Measurements from ENCODE around the gene KCNK18. TPM values are rescaled to one million over a fixed set of nuclear protein-coding genes. Genes with fewer than 3 reads are reported as not detected.
A peak's percentile ranks its signal among the peaks of the same experiment; 100 is the strongest.

Gene KCNK18
- total and polyA plus RNA-seq, 10 of the 15 experiments (the other 5 are each of a cell fraction or from before 2014, with no cell fraction given) = not detected

DNA sequence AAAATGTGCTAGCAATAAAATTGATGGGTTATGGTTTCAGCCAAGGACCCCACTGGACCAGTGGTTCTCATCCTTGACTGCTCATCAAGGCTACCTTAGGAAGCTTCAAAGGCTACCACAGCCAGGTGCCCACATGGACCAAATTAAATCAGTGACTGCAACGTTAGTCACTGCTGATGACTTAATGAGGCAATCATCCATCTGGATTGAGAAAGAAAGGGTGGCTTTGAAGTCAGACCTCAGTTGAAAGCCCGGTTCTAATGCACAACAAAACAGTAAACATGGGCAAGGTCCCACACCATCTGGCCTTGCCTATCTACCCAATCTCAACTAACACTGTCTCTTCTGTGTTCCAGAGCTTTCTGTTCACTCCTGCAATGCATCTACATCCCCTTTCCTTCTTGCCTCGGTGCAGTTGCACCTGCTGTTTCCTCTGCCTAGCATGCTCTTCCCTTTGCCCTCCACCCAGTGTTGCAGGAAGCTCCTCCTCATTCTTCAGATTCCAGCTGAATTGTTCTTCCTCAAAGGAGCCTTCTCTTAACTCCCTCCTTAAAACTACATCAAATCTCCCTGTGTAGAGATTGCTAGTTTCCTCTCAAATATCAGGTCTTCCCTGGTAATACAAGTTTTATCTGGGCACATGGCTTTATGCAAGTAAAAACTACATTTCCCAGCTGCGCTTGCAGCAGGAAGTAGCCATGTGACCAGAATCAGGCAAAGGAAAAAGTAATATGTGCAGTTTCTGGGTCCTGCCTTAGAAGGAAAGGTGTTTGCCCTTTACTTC, 10.3 kb upstream of the KCNK18 start:
- Histone ChIP-seq H3K27me3 (replicated peaks in 1 of 2; ENCODE audit: control insufficient read depth in 2 of 2, insufficient read depth in 2 of 2, low read length in 1 of 2) (no peaks in the 10 kb centered on the region; a peak in 1 of 4 replicates), H3K4me1 (ENCODE audit: control insufficient read depth, insufficient read depth, low read length) (no peaks in the 10 kb centered on the region), H3K36me3 (ENCODE audit: control insufficient read depth in 2 of 2, insufficient read depth in 2 of 2, low read length in 1 of 2) (no peaks in the 10 kb centered on the region), H3K4me3 (no peak overlapping the region), H3K4me2 (ENCODE audit: control insufficient read depth, insufficient read depth) (no peak overlapping the region), H3K79me2 (ENCODE audit: control insufficient read depth, insufficient read depth, low read length) (no peaks in the 10 kb centered on the region), H3K9me3 (replicated peaks; ENCODE audit: control insufficient read depth, insufficient read depth, low read length) (no peaks in the 10 kb centered on the region), H2AFZ (ENCODE audit: control insufficient read depth, low read depth, low read length) (no peak overlapping the region), H3K9ac (ENCODE audit: control insufficient read depth, insufficient read depth, low read length) (no peak overlapping the region), H3K27ac (ENCODE audit: control insufficient read depth, insufficient read depth) (no peak overlapping the region), H4K20me1 (ENCODE audit: control insufficient read depth, insufficient read depth) (no peaks in the 10 kb centered on the region)
- WGBS (ENCODE audit: insufficient coverage, insufficient replicate concordance, low lambda C conversion rate, missing lambda C conversion rate) = 27% methylated on average over 4 of the region's 4 CpGs
- in situ Hi-C loops (cut with MboI) = no loop called here
- intact Hi-C loops (cut with micrococcal nuclease; ENCODE audit: unreplicated experiment) = no loop called here
- DNase-seq (ENCODE audit: low read depth, low spot score) (no peak), FAIRE-seq (no peak), ATAC-seq (no peak; the same call in 2 of the 3 replicates)
- CTCF ChIA-PET = interaction anchor here (1.2 to 2.7 kb wide), 4 partner anchors 9 to 226 kb away, joined by 3 to 9 read pairs (median 6); no protein-coding TSS in a partner anchor
- TF ChIP-seq EP300 (IDR thresholded peaks at IDR 0.05; ENCODE audit: borderline replicate concordance in 1 of 2, control insufficient read depth in 1 of 2, low read depth in 2 of 2, low read length in 2 of 2) (no peak), GABPA (IDR thresholded peaks at IDR 0.05; ENCODE audit: low read depth) (peak; percentile 14; the same call in 1 of the 2 replicates), SIX5 (IDR thresholded peaks at IDR 0.05; ENCODE audit: low read depth, low read length, severe bottlenecking) (peak; percentile 63), ZBTB40 (IDR thresholded peaks at IDR 0.05; ENCODE audit: borderline replicate concordance) (no peak)
- SMC1A ChIA-PET (ENCODE audit: uncharacterized antibody, unreplicated experiment) = interaction anchor here (1.0 kb wide), 1 partner anchor 12 kb away, joined by 3 read pairs; no protein-coding TSS in a partner anchor
- no TSS peak for BruUV-seq (replicated peaks)
- RAD21 ChIA-PET (ENCODE audit: unreplicated experiment) = interaction anchor here (1.4 kb wide), 1 partner anchor 12 kb away, joined by 3 read pairs; no protein-coding TSS in a partner anchor
- POLR2A ChIA-PET = no interaction called here

All from GM12878 (cell line).